ENCODE data around the gene LTA4H. TPM values are rescaled to one million over a fixed set of nuclear protein-coding genes. Genes with fewer than 3 reads are reported as not detected.

Gene LTA4H
- polyA plus RNA-seq, 1 donor (not counting 4 experiments of a cell fraction or from before 2014, with no cell fraction given): 183 TPM

GRCh38 chr12:95953000-95953399 is 82.4 kb downstream of the LTA4H start:
- Histone ChIP-seq H3K9ac (ENCODE audit: control insufficient read depth, extremely low read depth, insufficient read depth, low read length) (no peak overlapping the region), H3K4me3 (ENCODE audit: control insufficient read depth in 2 of 3, extremely low read depth in 1 of 3, insufficient read depth in 2 of 3, low read depth in 1 of 3, low read length in 3 of 3) (no peak overlapping the region), H3K27ac (ENCODE audit: control insufficient read depth, insufficient read depth, low read length) (no peak overlapping the region), H2AFZ (ENCODE audit: control insufficient read depth, low read length) (no peak overlapping the region), H3K27me3 (ENCODE audit: control insufficient read depth, extremely low read depth, insufficient read depth, low read length) (peaks cover 4% of the 10 kb centered on the region), H3K4me1 (ENCODE audit: control insufficient read depth, extremely low read depth, insufficient read depth, low read length) (no peaks in the 10 kb centered on the region), H3K36me3 (ENCODE audit: control insufficient read depth in 2 of 2, extremely low read depth in 1 of 2, insufficient read depth in 2 of 2, low read length in 2 of 2) (no peaks in the 10 kb centered on the region), H4K20me1 (ENCODE audit: control insufficient read depth, extremely low read depth, insufficient read depth, low read length) (no peaks in the 10 kb centered on the region), H3K9me3 (ENCODE audit: control insufficient read depth, low read depth, low read length) (no peaks in the 10 kb centered on the region), H3K79me2 (ENCODE audit: control insufficient read depth, insufficient read depth, low read length) (no peaks in the 10 kb centered on the region), H3K4me2 (ENCODE audit: control insufficient read depth, extremely low read depth, insufficient read depth, low read depth, low read length) (no peak overlapping the region), H3K9me1 (ENCODE audit: control insufficient read depth, extremely low read depth, insufficient read depth, low read length) (no peaks in the 10 kb centered on the region)
- dilution Hi-C loops (cut with MboI; ENCODE audit: extremely low pct_ligation_motif_present, low sequenced_read_pairs): no loop called here
- DNase-seq (ENCODE audit: low read depth, low spot score) (no peak), FAIRE-seq (no peak)
- no peak for TF ChIP-seq EZH2 (IDR thresholded peaks at IDR 0.05; ENCODE audit: low read length)
- TF ChIP-seq, protein P1, sequence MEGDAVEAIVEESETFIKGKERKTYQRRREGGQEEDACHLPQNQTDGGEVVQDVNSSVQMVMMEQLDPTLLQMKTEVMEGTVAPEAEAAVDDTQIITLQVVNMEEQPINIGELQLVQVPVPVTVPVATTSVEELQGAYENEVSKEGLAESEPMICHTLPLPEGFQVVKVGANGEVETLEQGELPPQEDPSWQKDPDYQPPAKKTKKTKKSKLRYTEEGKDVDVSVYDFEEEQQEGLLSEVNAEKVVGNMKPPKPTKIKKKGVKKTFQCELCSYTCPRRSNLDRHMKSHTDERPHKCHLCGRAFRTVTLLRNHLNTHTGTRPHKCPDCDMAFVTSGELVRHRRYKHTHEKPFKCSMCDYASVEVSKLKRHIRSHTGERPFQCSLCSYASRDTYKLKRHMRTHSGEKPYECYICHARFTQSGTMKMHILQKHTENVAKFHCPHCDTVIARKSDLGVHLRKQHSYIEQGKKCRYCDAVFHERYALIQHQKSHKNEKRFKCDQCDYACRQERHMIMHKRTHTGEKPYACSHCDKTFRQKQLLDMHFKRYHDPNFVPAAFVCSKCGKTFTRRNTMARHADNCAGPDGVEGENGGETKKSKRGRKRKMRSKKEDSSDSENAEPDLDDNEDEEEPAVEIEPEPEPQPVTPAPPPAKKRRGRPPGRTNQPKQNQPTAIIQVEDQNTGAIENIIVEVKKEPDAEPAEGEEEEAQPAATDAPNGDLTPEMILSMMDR (optimal IDR thresholded peaks at IDR 0.05 in 1 of 3, IDR thresholded peaks at IDR 0.05 in 1 of 3, conservative IDR thresholded peaks at IDR 0.05 in 1 of 3; ENCODE audit: extremely low read depth in 1 of 3, insufficient read depth in 2 of 3, low read length in 3 of 3): no peak

- dilution Hi-C loops (cut with MboI; ENCODE audit: extremely low pct_ligation_motif_present, low sequenced_read_pairs): no loop called here
These were observed 83.9 kb downstream of the LTA4H start for GRCh38 chr12:95951515-95951914.

More at GRCh38 chr12:95951515-95951914, 83.9 kb downstream of the LTA4H start:
- Histone ChIP-seq H3K4me1 (ENCODE audit: control insufficient read depth, extremely low read depth, insufficient read depth, low read length) (no peaks in the 10 kb centered on the region), H3K27ac (ENCODE audit: control insufficient read depth, insufficient read depth, low read length) (no peak overlapping the region), H3K9ac (ENCODE audit: control insufficient read depth, extremely low read depth, insufficient read depth, low read length) (no peak overlapping the region), H3K36me3 (ENCODE audit: control insufficient read depth in 2 of 2, extremely low read depth in 1 of 2, insufficient read depth in 2 of 2, low read length in 2 of 2) (no peaks in the 10 kb centered on the region), H3K4me2 (ENCODE audit: control insufficient read depth, extremely low read depth, insufficient read depth, low read depth, low read length) (no peak overlapping the region), H3K79me2 (ENCODE audit: control insufficient read depth, insufficient read depth, low read length) (no peaks in the 10 kb centered on the region), H3K4me3 (ENCODE audit: control insufficient read depth in 2 of 3, extremely low read depth in 1 of 3, insufficient read depth in 2 of 3, low read depth in 1 of 3, low read length in 3 of 3) (no peak overlapping the region), H4K20me1 (ENCODE audit: control insufficient read depth, extremely low read depth, insufficient read depth, low read length) (no peaks in the 10 kb centered on the region), H3K9me1 (ENCODE audit: control insufficient read depth, extremely low read depth, insufficient read depth, low read length) (no peaks in the 10 kb centered on the region), H3K27me3 (ENCODE audit: control insufficient read depth, extremely low read depth, insufficient read depth, low read length) (peaks cover 4% of the 10 kb centered on the region), H3K9me3 (ENCODE audit: control insufficient read depth, low read depth, low read length) (no peaks in the 10 kb centered on the region), H2AFZ (ENCODE audit: control insufficient read depth, low read length) (no peak overlapping the region)
- FAIRE-seq (no peak), DNase-seq (ENCODE audit: low read depth, low spot score) (no peak)
- no peak for TF ChIP-seq EZH2 (IDR thresholded peaks at IDR 0.05; ENCODE audit: low read length)
- TF ChIP-seq, protein P1 (optimal IDR thresholded peaks at IDR 0.05 in 1 of 3, IDR thresholded peaks at IDR 0.05 in 1 of 3, conservative IDR thresholded peaks at IDR 0.05 in 1 of 3; ENCODE audit: extremely low read depth in 1 of 3, insufficient read depth in 2 of 3, low read length in 3 of 3): no peak

Other genes with a start within 250 kb of the LTA4H start
- gene NTN4, start 244.8 kb downstream of the LTA4H start, polyA plus RNA-seq: 8.3 to 19.5 TPM (median 11.1 TPM) in 3 replicates
- 17.2 to 46.0 TPM (median 34.7 TPM) in 3 replicates for gene SNRPF, start 176.6 kb downstream of the LTA4H start, polyA plus RNA-seq
- 0.04 to 0.05 TPM in 2 of 3 replicates, not detected in the other for gene CCDC38, start 93.0 kb downstream of the LTA4H start, polyA plus RNA-seq
- gene AMDHD1, start 92.3 kb downstream of the LTA4H start, polyA plus RNA-seq: 0.31 to 0.84 TPM (median 0.68 TPM) in 3 replicates
- gene HAL, start 39.2 kb downstream of the LTA4H start, polyA plus RNA-seq: 0.41 to 0.53 TPM (median 0.51 TPM) in 3 replicates
- gene ELK3, start 158.8 kb upstream of the LTA4H start, polyA plus RNA-seq: 14.4 to 47.6 TPM (median 28.2 TPM) in 3 replicates